OCI-LY3 (cell line): ENCODE data around the gene XXYLT1.

Experiments used
- EZH2phosphoT487 ChIP-seq: fragments of 200-600 bp; shearing (Covaris generic); IDR thresholded peaks from 2 replicates; pipeline ENCODE4 v1.6.1; 2018; ENCODE audit warnings: antibody characterized with exemption, mixed run types, low read depth
- TF ChIP-seq, protein P1 (sequence below): fragments of 200-600, 300-600 bp; sonication (generic); IDR thresholded peaks from 2 replicates; pipeline ENCODE4 v1.5.1; 2014; ENCODE audit warnings: antibody characterized with exemption, low read length, low read depth

DNA sequence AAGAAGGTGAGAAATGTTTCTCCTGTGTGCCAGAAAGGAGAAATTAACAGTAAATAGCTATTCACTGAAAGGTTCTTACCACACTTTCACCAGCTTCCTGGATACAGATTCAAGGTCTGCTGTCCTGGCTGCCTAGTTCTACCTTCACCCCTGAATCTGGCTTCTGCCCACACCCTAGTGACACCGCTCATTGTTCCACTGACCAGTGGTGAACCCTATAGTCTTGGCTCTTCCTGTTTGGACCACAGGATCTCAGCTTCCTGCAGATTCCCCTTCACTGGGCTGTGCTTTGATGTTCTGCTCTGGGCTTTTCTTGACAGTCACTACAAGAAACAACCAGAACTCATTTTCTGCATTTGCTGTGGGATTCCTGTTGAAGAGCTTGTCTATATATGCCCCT, 250.0 kb downstream of the XXYLT1 start:
- TF ChIP-seq, protein P1, sequence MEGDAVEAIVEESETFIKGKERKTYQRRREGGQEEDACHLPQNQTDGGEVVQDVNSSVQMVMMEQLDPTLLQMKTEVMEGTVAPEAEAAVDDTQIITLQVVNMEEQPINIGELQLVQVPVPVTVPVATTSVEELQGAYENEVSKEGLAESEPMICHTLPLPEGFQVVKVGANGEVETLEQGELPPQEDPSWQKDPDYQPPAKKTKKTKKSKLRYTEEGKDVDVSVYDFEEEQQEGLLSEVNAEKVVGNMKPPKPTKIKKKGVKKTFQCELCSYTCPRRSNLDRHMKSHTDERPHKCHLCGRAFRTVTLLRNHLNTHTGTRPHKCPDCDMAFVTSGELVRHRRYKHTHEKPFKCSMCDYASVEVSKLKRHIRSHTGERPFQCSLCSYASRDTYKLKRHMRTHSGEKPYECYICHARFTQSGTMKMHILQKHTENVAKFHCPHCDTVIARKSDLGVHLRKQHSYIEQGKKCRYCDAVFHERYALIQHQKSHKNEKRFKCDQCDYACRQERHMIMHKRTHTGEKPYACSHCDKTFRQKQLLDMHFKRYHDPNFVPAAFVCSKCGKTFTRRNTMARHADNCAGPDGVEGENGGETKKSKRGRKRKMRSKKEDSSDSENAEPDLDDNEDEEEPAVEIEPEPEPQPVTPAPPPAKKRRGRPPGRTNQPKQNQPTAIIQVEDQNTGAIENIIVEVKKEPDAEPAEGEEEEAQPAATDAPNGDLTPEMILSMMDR, result no peak
- no peak for TF ChIP-seq EZH2phosphoT487
